Measurements from ENCODE around the gene ANO1. TPM values are rescaled to one million over a fixed set of nuclear protein-coding genes. Genes with fewer than 3 reads are reported as not detected.

ANO1 gene
- total RNA-seq, 4 donors from 2014 or later = 2.3 to 9.2 (median 4.2) TPM

DNA sequence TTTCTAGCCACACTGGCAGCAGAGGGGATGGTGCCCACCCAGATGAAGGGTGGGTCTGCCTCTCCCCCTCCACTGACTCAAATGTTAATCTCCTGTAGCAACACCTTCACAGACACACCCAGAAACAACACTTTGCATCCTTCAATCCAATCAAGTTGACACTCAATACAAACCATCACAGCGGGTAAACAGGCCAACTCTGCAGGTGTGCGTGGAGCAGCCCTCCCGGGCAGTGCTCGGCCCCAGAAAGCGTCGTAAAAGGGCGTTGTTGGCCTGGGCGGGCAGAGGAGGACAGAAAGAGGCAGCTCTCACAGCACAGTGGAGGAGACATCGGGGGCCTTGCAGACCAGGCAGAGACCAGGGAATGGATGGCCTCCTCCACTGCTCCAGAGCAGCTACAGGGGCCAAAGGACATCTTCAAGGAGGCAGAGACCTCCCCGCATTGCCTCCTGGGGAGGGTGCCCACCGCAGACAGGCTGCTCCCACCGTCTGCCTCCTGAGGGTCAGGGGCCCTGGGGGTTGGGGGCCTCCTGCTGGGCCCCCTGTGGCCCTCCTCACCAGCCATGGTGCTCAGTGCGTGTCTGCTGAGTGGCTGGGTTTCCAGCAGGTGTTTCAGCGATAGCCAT lies 68.9 kb downstream of the ANO1 start:
- in situ Hi-C loops (cut with MboI; ENCODE audit: low sequenced_read_pairs in 4 of 4) = no loop called here
- no peak for ATAC-seq
- H3K36me3 ChIP-seq = no peaks in the 10 kb centered on the region
- H3K4me3 ChIP-seq = no peak overlapping the region
- TF ChIP-seq POLR2A (IDR thresholded peaks at IDR 0.05) = no peak
- TF ChIP-seq, protein P1, sequence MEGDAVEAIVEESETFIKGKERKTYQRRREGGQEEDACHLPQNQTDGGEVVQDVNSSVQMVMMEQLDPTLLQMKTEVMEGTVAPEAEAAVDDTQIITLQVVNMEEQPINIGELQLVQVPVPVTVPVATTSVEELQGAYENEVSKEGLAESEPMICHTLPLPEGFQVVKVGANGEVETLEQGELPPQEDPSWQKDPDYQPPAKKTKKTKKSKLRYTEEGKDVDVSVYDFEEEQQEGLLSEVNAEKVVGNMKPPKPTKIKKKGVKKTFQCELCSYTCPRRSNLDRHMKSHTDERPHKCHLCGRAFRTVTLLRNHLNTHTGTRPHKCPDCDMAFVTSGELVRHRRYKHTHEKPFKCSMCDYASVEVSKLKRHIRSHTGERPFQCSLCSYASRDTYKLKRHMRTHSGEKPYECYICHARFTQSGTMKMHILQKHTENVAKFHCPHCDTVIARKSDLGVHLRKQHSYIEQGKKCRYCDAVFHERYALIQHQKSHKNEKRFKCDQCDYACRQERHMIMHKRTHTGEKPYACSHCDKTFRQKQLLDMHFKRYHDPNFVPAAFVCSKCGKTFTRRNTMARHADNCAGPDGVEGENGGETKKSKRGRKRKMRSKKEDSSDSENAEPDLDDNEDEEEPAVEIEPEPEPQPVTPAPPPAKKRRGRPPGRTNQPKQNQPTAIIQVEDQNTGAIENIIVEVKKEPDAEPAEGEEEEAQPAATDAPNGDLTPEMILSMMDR (IDR thresholded peaks at IDR 0.05 in 4 of 5, conservative IDR thresholded peaks at IDR 0.05 in 1 of 5) = no peak
- no peak for DNase-seq
- intact Hi-C loops (cut with DNase I; ENCODE audit: low total_unique reads) = no loop called here
- no peaks in the 10 kb centered on the region for H3K9me3 ChIP-seq
- no peaks in the 10 kb centered on the region for H3K4me1 ChIP-seq
- peaks cover 6 to 38% (median 34%) of the 10 kb centered on the region in 3 donors for H3K27me3 ChIP-seq
- no peak overlapping the region for H3K27ac ChIP-seq

DNA sequence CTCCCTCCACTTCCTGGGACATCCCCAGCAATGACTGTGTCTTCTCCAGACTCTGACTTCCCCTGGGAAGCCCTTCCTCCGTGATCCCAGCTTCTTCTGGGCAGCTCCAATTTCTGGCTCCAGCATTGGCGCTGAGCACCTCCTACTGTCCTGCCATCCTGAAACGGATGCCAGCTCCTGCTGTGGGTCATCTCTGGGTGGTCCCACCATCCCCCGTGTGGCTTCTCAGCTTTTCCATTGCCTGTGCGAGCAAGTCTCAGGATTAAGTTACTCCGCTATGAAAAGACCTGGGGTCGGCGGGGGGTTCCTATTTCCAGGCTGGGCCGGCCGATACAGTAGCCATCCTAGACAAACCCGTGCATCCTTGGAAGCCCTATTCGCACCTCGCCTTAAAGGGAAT lies 69.6 kb downstream of the ANO1 start:
- Histone ChIP-seq H3K27ac (no peak overlapping the region), H3K4me3 (no peak overlapping the region), H3K36me3 (no peaks in the 10 kb centered on the region), H3K9me3 (no peaks in the 10 kb centered on the region), H3K4me1 (no peaks in the 10 kb centered on the region), H3K27me3 (peaks cover 6 to 34% (median 29%) of the 10 kb centered on the region in 3 donors)
- in situ Hi-C loops (cut with MboI; ENCODE audit: low sequenced_read_pairs in 4 of 4) = no loop called here
- TF ChIP-seq, protein P1 (IDR thresholded peaks at IDR 0.05 in 4 of 5, conservative IDR thresholded peaks at IDR 0.05 in 1 of 5) = no peak
- no peak for TF ChIP-seq POLR2A (IDR thresholded peaks at IDR 0.05)
- intact Hi-C loops (cut with DNase I; ENCODE audit: low total_unique reads) = no loop called here
- DNase-seq (no peak), ATAC-seq (no peak)

DNA sequence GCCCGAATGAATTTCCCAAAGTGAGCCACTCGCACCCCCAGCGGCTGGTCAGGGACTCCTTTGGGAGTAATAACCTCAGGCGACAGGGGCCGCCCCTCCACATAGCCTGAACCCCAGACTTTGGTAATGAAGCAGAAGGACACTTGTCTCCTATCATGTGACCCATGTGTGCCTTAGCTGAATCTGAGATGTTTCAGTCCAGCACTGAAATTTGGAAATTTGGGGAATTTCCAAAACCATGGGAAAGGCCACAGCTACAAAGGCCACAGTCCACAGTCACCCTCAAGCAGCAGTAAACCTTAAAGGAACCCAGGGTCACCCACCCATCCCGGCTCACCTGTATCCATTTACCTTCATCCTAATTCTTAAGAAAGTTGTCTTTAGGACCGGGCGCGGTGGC lies 73.6 kb downstream of the ANO1 start:
- no peak for TF ChIP-seq POLR2A (IDR thresholded peaks at IDR 0.05)
- TF ChIP-seq, protein P1 (IDR thresholded peaks at IDR 0.05 in 4 of 5, conservative IDR thresholded peaks at IDR 0.05 in 1 of 5) = no peak
- H3K27me3 ChIP-seq = peaks cover 0 to 9% (median 7%) of the 10 kb centered on the region in 3 donors
- H3K4me3 ChIP-seq = no peak overlapping the region
- in situ Hi-C loops (cut with MboI; ENCODE audit: low sequenced_read_pairs in 4 of 4) (no loop called here), intact Hi-C loops (cut with DNase I; ENCODE audit: low total_unique reads) (no loop called here)
- no peaks in the 10 kb centered on the region for H3K9me3 ChIP-seq
- H3K27ac ChIP-seq = no peak overlapping the region
- no peaks in the 10 kb centered on the region for H3K36me3 ChIP-seq
- H3K4me1 ChIP-seq = no peaks in the 10 kb centered on the region
- DNase-seq = no peak
- ATAC-seq = no peak

DNA sequence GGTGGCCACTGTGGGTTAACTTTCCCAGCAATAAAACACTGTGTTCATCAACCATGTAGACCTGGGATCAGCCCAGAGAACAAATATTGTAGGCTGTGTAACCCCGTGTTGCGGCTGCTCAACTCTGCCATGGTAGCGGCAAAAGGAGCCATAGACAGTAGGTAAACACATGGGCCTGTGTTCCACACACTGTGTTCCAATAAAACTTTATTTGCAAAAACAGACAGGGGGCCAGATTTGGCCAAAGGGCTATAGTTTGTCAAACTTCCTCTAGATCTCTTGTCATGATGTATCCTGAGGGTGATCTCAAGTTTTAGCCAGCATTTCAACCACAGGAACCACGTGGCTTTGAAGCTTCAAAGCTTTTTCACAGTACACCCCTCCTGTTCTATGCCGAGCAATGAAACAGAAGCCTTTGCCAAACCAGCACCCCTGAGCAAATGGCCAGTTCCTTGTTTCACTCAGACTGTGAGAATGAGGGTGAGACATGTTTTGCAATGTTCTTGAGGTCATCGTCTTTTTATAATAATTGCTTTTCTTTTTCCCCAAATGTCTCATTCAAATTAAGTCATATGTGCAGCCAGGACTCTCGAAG lies 75.1 kb downstream of the ANO1 start:
- no peak for DNase-seq
- Histone ChIP-seq H3K4me3 (no peak overlapping the region), H3K27ac (no peak overlapping the region), H3K36me3 (no peaks in the 10 kb centered on the region), H3K9me3 (no peaks in the 10 kb centered on the region), H3K27me3 (peaks cover 0 to 2% (median 0%) of the 10 kb centered on the region in 3 donors), H3K4me1 (no peaks in the 10 kb centered on the region)
- no peak for ATAC-seq
- in situ Hi-C loops (cut with MboI; ENCODE audit: low sequenced_read_pairs in 4 of 4) (no loop called here), intact Hi-C loops (cut with DNase I; ENCODE audit: low total_unique reads) (no loop called here)
- no peak for TF ChIP-seq POLR2A (IDR thresholded peaks at IDR 0.05)
- TF ChIP-seq, protein P1 (IDR thresholded peaks at IDR 0.05 in 4 of 5, conservative IDR thresholded peaks at IDR 0.05 in 1 of 5) = no peak
